ENCODE results near the gene TP53INP2. TPM values are rescaled to one million over a fixed set of nuclear protein-coding genes. Genes with fewer than 3 reads are reported as not detected.

Gene TP53INP2
- polyA plus RNA-seq, 1 of the 3 experiments (the other 2 are of a cell fraction), result 6.4 TPM

- peaks cover 43 to 71% of the 10 kb centered on the region in 2 experiments for H3K36me3 ChIP-seq (replicated peaks in 1 of 2; ENCODE audit: control insufficient read depth in 1 of 2, insufficient read depth in 2 of 2, low read length in 1 of 2)
- H3K27ac ChIP-seq (ENCODE audit: low read depth in 2 of 2, low read length in 1 of 2), result no peak overlapping the region
- H3K4me1 ChIP-seq (ENCODE audit: control insufficient read depth in 1 of 2, insufficient read depth in 2 of 2, low read depth in 1 of 2, low read length in 1 of 2), result no peaks in the 10 kb centered on the region
- H3K4me3 ChIP-seq (ENCODE audit: low read depth in 2 of 2, low read length in 1 of 2), result no peak overlapping the region
- H3K4me2 ChIP-seq, result no peak overlapping the region
- H3K9me2 ChIP-seq, result no peaks in the 10 kb centered on the region
- WGBS (ENCODE audit: low lambda C conversion rate), result 96% methylated on average over 2 of the region's 2 CpGs
- H3K9me3 ChIP-seq, result no peaks in the 10 kb centered on the region
- H3K27me3 ChIP-seq (ENCODE audit: insufficient read depth), result no peaks in the 10 kb centered on the region
- H3K79me2 ChIP-seq (ENCODE audit: insufficient read depth), result no peaks in the 10 kb centered on the region
- no peak for DNase-seq
- TF ChIP-seq FOSL2 (IDR thresholded peaks at IDR 0.05; ENCODE audit: borderline replicate concordance, low read depth), result no peak
- no peak for TF ChIP-seq RAD21 (IDR thresholded peaks at IDR 0.05; ENCODE audit: low read length)
- TF ChIP-seq, protein P1, sequence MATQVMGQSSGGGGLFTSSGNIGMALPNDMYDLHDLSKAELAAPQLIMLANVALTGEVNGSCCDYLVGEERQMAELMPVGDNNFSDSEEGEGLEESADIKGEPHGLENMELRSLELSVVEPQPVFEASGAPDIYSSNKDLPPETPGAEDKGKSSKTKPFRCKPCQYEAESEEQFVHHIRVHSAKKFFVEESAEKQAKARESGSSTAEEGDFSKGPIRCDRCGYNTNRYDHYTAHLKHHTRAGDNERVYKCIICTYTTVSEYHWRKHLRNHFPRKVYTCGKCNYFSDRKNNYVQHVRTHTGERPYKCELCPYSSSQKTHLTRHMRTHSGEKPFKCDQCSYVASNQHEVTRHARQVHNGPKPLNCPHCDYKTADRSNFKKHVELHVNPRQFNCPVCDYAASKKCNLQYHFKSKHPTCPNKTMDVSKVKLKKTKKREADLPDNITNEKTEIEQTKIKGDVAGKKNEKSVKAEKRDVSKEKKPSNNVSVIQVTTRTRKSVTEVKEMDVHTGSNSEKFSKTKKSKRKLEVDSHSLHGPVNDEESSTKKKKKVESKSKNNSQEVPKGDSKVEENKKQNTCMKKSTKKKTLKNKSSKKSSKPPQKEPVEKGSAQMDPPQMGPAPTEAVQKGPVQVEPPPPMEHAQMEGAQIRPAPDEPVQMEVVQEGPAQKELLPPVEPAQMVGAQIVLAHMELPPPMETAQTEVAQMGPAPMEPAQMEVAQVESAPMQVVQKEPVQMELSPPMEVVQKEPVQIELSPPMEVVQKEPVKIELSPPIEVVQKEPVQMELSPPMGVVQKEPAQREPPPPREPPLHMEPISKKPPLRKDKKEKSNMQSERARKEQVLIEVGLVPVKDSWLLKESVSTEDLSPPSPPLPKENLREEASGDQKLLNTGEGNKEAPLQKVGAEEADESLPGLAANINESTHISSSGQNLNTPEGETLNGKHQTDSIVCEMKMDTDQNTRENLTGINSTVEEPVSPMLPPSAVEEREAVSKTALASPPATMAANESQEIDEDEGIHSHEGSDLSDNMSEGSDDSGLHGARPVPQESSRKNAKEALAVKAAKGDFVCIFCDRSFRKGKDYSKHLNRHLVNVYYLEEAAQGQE (IDR thresholded peaks at IDR 0.05; ENCODE audit: low read depth, low read length), result no peak
- no peak for TF ChIP-seq SMC3 (IDR thresholded peaks at IDR 0.05; ENCODE audit: low read depth, low read length)
- no peak for TF ChIP-seq EP300 (IDR thresholded peaks at IDR 0.05; ENCODE audit: borderline replicate concordance in 1 of 2, low read depth in 1 of 2, low read length in 1 of 2)
- TF ChIP-seq NRF1 (IDR thresholded peaks at IDR 0.05; ENCODE audit: low read depth, low read length), result no peak
- no peak for TF ChIP-seq RFX5 (IDR thresholded peaks at IDR 0.05; ENCODE audit: low read length)
- TF ChIP-seq MXI1 (IDR thresholded peaks at IDR 0.05; ENCODE audit: low read depth, low read length), result no peak
- TF ChIP-seq ELF1 (IDR thresholded peaks at IDR 0.05), result no peak
- TF ChIP-seq, protein P2, sequence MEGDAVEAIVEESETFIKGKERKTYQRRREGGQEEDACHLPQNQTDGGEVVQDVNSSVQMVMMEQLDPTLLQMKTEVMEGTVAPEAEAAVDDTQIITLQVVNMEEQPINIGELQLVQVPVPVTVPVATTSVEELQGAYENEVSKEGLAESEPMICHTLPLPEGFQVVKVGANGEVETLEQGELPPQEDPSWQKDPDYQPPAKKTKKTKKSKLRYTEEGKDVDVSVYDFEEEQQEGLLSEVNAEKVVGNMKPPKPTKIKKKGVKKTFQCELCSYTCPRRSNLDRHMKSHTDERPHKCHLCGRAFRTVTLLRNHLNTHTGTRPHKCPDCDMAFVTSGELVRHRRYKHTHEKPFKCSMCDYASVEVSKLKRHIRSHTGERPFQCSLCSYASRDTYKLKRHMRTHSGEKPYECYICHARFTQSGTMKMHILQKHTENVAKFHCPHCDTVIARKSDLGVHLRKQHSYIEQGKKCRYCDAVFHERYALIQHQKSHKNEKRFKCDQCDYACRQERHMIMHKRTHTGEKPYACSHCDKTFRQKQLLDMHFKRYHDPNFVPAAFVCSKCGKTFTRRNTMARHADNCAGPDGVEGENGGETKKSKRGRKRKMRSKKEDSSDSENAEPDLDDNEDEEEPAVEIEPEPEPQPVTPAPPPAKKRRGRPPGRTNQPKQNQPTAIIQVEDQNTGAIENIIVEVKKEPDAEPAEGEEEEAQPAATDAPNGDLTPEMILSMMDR (IDR thresholded peaks at IDR 0.05), result no peak
- no peak for TF ChIP-seq RXRA (IDR thresholded peaks at IDR 0.05; ENCODE audit: borderline replicate concordance, low read depth)
- TF ChIP-seq, protein P3, sequence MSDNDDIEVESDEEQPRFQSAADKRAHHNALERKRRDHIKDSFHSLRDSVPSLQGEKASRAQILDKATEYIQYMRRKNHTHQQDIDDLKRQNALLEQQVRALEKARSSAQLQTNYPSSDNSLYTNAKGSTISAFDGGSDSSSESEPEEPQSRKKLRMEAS (IDR thresholded peaks at IDR 0.05; ENCODE audit: low read depth), result no peak
- TF ChIP-seq CHD2 (IDR thresholded peaks at IDR 0.05; ENCODE audit: low read length, partially characterized antibody), result no peak
- TF ChIP-seq, protein P4, sequence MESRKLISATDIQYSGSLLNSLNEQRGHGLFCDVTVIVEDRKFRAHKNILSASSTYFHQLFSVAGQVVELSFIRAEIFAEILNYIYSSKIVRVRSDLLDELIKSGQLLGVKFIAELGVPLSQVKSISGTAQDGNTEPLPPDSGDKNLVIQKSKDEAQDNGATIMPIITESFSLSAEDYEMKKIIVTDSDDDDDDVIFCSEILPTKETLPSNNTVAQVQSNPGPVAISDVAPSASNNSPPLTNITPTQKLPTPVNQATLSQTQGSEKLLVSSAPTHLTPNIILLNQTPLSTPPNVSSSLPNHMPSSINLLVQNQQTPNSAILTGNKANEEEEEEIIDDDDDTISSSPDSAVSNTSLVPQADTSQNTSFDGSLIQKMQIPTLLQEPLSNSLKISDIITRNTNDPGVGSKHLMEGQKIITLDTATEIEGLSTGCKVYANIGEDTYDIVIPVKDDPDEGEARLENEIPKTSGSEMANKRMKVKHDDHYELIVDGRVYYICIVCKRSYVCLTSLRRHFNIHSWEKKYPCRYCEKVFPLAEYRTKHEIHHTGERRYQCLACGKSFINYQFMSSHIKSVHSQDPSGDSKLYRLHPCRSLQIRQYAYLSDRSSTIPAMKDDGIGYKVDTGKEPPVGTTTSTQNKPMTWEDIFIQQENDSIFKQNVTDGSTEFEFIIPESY (IDR thresholded peaks at IDR 0.05; ENCODE audit: borderline replicate concordance, low read depth), result no peak
- TF ChIP-seq USF1 (IDR thresholded peaks at IDR 0.05; ENCODE audit: borderline replicate concordance, low read depth), result no peak
- no peak for TF ChIP-seq GATA2 (CRISPR knock-in tag; IDR thresholded peaks at IDR 0.05)
- no peak for TF ChIP-seq YY1 (IDR thresholded peaks at IDR 0.05; ENCODE audit: low read depth)
- TF ChIP-seq JUND (IDR thresholded peaks at IDR 0.05), result no peak
- POLR2A ChIA-PET, result no interaction called here
- no peaks in the 10 kb centered on the region for H3F3A ChIP-seq (replicated peaks; ENCODE audit: insufficient read depth)
- CTCF ChIA-PET, result interaction anchor here (0.7 to 2.4 kb wide), 5 partner anchors 19 to 436 kb away, joined by 3 to 14 read pairs (median 4); no protein-coding TSS in a partner anchor
- no peaks in the 10 kb centered on the region for H4K20me1 ChIP-seq (ENCODE audit: insufficient read depth)
- no peak overlapping the region for H2AFZ ChIP-seq (ENCODE audit: low read depth)
- no peak overlapping the region for H3K9ac ChIP-seq
These were observed 44.6 kb downstream of the TP53INP2 start for GRCh38 chr20:34748709-34749108.
